Measurements from ENCODE around the gene PRELID1. TPM values are rescaled to one million over a fixed set of nuclear protein-coding genes. Genes with fewer than 3 reads are reported as not detected.

PRELID1 gene
- polyA plus RNA-seq, 3 donors from 2014 or later = 345 to 494 (median 375) TPM

GRCh38 chr5:177328545-177329231, 25.1 kb downstream of the PRELID1 start:
- H3K27me3 Mint-ChIP-seq (ENCODE audit: low read depth in 3 of 3) = peaks cover 0 to 8% (median 6%) of the 10 kb centered on the region in 3 donors
- H3K4me3 Mint-ChIP-seq = peak overlapping the region; percentile 80 to 91 (median 87)
- H3K9me3 Mint-ChIP-seq = no peaks in the 10 kb centered on the region
- peak overlapping the region; percentile 95 to 99 (median 96) for H3K27ac Mint-ChIP-seq
- H3K4me1 Mint-ChIP-seq = peaks cover 75% of the 10 kb centered on the region in 2 donors
- peak in 1 of 3 donors; percentile 32 for DNase-seq
- peaks cover 14 to 33% (median 15%) of the 10 kb centered on the region in 3 donors for H3K36me3 Mint-ChIP-seq

- Mint-ChIP-seq H3K27me3 (ENCODE audit: low read depth in 3 of 3) (peaks cover 0 to 9% (median 8%) of the 10 kb centered on the region in 3 donors), H3K4me3 (peak overlapping the region; percentile 27 to 80 (median 49)), H3K9me3 (no peaks in the 10 kb centered on the region), H3K27ac (peak overlapping the region; percentile 74 to 91 (median 85)), H3K36me3 (peaks cover 20 to 37% (median 21%) of the 10 kb centered on the region in 3 donors), H3K4me1 (peaks cover 75 to 76% of the 10 kb centered on the region in 2 donors)
- DNase-seq = no peak
Observed at GRCh38 chr5:177329883-177330282, 26.3 kb downstream of the PRELID1 start.

DNA sequence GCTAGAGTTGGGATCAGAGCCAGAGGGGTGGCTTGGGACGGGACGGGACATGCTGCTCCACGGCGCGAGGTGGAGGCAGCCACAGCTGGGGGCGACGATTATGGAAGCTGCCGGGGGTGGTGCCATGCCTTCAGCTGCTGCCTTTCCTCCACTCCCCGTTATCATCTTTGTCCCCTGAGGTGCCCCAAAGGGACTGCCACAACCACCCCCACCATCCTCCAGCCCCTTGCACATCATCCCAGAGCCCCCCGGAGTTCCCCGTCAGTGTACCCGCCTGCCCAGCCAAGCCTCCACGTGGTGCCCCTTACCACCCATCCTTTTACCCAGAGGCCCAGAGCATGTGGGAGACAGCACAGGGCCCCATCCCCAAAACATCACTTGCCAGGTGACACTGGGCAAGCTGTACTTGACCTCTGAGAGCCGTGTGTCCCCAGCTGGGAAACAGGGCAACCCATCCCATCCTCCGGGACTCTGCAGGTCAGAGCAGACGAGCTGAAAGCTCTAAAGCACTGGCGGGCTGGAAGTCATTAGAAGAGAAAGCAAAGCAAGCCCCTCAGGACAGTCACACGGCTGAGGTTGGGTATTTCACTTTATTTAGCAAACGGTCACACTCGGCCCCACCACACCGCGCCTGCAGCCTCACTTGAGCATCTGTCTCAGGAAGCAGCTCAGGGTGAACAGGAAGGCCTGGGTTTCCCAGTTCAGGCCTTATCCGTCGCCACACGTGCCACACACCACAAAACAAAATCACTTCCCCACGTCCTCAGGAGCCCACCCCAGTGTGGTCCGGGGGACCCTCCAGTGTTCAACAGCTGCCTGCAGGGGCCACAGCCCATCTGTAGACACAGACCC, 27.6 kb downstream of the PRELID1 start:
- Mint-ChIP-seq H3K36me3 (peaks cover 25 to 48% (median 30%) of the 10 kb centered on the region in 3 donors), H3K27me3 (ENCODE audit: low read depth in 3 of 3) (peaks cover 0 to 9% (median 8%) of the 10 kb centered on the region in 3 donors), H3K4me3 (peak overlapping the region; percentile 60 to 80 (median 77)), H3K27ac (peak overlapping the region; percentile 77 to 93 (median 88)), H3K9me3 (no peaks in the 10 kb centered on the region), H3K4me1 (peaks cover 71 to 75% of the 10 kb centered on the region in 2 donors)
- DNase-seq = peak; percentile 64 to 69 (median 64)

- peaks cover 28 to 53% (median 34%) of the 10 kb centered on the region in 3 donors for H3K36me3 Mint-ChIP-seq
- H3K27ac Mint-ChIP-seq = peak overlapping the region in 5 of 6 donors; percentile 86 to 93 (median 90)
- no peaks in the 10 kb centered on the region for H3K9me3 Mint-ChIP-seq
- peaks cover 71 to 74% of the 10 kb centered on the region in 2 donors for H3K4me1 Mint-ChIP-seq
- no peak for DNase-seq
- peaks cover 0 to 13% (median 8%) of the 10 kb centered on the region in 3 donors for H3K27me3 Mint-ChIP-seq (ENCODE audit: low read depth in 3 of 3)
- H3K4me3 Mint-ChIP-seq = peak overlapping the region in 4 of 5 donors; percentile 47 to 80 (median 76)
Observed at GRCh38 chr5:177332031-177332895, 28.7 kb downstream of the PRELID1 start.

DNA sequence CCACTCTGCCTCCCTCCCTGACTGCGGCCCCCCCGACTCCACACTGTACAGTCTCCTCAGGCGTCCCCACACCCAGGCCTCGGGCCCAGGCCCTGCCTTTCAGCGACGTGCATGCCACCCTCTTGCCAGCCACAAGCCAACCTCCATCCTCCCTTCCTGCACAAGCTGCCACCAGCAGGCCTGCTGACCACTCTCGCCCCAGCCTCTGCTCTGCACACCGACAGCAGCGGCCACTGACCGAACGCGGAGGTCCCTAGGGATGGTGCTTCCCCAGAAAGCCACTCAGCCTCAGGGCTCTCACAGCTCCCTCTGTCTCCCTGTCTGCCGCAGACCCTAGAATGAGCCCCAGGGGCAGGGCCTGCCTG, 29.3 kb downstream of the PRELID1 start:
- H3K9me3 Mint-ChIP-seq = no peaks in the 10 kb centered on the region
- H3K27me3 Mint-ChIP-seq (ENCODE audit: low read depth in 3 of 3) = peaks cover 0 to 11% (median 5%) of the 10 kb centered on the region in 3 donors
- peaks cover 69 to 72% of the 10 kb centered on the region in 2 donors for H3K4me1 Mint-ChIP-seq
- H3K27ac Mint-ChIP-seq = peak overlapping the region in 2 of 6 donors; percentile 39 to 85
- H3K36me3 Mint-ChIP-seq = peaks cover 28 to 57% (median 34%) of the 10 kb centered on the region in 3 donors
- peak in 1 of 3 donors; percentile 23 for DNase-seq
- H3K4me3 Mint-ChIP-seq = peak overlapping the region in 4 of 5 donors; percentile 20 to 56 (median 41)

DNA sequence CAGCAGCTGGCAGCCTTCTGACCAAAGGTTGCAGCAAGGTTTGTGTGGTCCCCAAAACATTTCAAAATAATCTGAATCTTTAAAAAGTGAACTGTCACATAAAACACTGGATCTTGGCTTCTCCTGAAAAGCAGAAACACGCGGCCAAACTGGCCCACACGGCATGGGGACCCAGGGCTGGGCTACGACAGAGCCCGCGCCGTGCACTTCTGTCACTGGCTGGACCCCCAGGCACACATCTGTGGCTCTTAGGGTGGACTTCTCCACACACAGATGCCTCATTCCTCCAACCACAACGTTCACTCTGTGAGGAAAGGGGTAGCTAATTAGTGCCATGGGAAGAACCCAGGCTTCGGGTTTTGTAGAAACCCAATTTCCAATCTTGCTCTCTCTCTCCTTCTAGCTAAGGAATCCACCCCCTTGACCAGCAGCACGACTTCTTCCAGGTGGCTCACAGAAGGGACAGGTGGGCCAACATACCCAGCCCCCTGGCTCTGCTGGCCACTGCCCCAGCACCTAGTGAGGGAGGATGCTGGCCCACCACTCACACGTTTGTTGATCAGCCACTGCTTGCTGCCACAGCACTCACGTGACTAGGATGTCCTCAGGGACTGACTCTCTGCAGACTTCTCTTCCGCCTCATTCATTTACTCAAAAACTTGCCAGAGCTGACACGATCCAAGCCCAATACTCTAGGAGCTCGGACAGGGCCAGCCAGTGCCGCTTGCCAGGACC, 30.0 kb downstream of the PRELID1 start:
- Mint-ChIP-seq H3K27ac (peak overlapping the region in 3 of 6 donors; percentile 31 to 70 (median 59)), H3K9me3 (no peaks in the 10 kb centered on the region), H3K27me3 (ENCODE audit: low read depth in 3 of 3) (peaks cover 0 to 6% (median under 1%) of the 10 kb centered on the region in 3 donors)

DNA sequence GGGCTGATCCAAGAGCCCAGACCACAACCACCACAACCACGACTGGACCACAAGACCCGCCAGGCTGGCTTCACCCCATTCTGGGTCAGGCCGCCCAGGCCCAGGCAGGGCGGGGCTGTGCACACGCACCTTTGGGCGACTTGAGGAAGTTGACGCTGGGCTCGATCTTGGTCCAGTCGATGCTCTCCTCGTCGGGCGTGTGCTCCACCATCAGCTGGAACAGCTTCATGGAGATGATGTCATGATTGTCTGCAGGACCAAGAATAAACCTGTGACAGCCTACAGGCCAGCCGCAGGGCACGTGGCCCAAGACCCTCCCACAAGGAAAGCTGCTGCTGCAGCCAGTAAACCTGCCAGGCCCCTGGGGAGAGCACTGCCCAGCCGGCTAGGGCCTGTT, 30.6 kb downstream of the PRELID1 start:
- Mint-ChIP-seq H3K4me1 (peaks cover 72% of the 10 kb centered on the region in 2 donors), H3K4me3 (no peak overlapping the region), H3K36me3 (peaks cover 28 to 62% (median 34%) of the 10 kb centered on the region in 3 donors), H3K9me3 (no peaks in the 10 kb centered on the region), H3K27ac (no peak overlapping the region), H3K27me3 (ENCODE audit: low read depth in 3 of 3) (peaks cover 0 to 6% (median 3%) of the 10 kb centered on the region in 3 donors)
- DNase-seq = no peak

More for the DNA sequence above, 30.0 kb downstream of the PRELID1 start:
- H3K4me1 Mint-ChIP-seq = peaks cover 69 to 71% of the 10 kb centered on the region in 2 donors
- H3K36me3 Mint-ChIP-seq = peaks cover 28 to 58% (median 34%) of the 10 kb centered on the region in 3 donors
- peak overlapping the region in 3 of 5 donors; percentile 33 to 60 (median 49) for H3K4me3 Mint-ChIP-seq
- DNase-seq = no peak

DNA sequence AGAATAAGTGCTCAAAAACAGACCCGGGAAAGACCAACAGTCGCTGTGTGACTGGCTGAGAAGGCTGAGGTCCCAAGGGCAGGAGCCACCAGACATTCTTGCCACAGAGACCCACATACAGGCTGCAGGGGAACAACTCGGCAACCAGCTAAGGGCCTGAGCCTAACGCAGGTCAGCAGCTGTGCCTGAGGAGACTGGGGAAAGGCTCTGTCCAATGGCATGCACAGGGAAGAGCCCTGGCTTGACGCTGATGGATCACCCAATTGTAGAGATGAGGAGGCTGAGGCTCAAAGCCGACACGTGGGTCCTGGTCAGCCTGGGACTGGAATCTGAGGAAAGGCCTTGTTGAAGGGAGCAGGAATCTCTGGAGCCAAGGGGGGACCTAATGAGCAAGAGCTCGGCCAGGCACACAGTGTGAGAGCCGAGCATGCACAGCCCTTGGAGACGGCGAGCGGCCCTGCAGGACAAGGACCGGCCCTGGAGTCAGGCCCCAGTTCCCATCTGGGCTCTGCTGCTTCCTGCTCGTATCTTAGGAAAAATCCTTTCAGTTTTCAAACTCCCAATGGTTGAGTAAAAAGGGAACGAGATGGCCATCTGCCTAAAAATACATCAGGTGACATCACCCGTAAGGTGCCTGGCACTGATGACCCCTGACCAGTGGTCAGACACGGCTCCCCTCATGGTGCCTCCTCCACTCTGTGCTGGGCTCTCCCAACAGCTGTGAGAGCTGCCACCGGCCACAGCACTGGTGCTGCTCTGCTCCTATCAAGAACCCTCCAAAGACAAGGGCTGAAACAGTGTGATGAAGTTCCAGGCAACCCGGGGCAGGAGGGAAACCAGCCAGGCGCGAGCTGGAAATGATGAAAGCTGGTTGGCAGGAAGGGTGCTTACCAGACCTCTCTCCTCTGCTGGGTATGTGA, 31.4 kb downstream of the PRELID1 start:
- H3K27ac Mint-ChIP-seq = peak overlapping the region in 1 of 6 donors; percentile 24
- H3K4me1 Mint-ChIP-seq = peaks cover 72% of the 10 kb centered on the region in 2 donors

DNA sequence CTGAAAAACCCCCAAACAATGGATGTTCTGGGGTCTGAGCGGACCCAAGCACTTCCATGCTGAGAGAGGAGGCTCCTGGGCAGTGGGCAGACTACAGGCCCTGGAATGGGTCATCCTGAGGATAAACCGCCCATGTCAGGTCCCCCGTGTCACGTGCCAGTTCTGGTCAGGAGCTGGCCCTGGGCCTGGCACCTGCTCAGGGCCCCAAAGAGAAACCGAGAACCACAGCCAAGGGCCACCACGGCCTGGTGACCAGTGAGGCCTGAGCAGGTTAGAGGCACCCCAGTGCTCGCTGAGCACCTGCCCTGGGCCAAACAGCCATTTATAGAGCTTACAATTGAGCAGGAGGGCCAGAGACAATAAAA, 32.1 kb downstream of the PRELID1 start:
- Mint-ChIP-seq H3K4me1 (peaks cover 68% of the 10 kb centered on the region in 2 donors), H3K27ac (peak overlapping the region in 1 of 6 donors; percentile 42), H3K9me3 (no peaks in the 10 kb centered on the region), H3K4me3 (peak overlapping the region in 1 of 5 donors; percentile 34), H3K36me3 (peaks cover 24 to 57% (median 43%) of the 10 kb centered on the region in 3 donors), H3K27me3 (ENCODE audit: low read depth in 3 of 3) (peaks cover 0 to 6% (median 5%) of the 10 kb centered on the region in 3 donors)
- DNase-seq = no peak

More for the DNA sequence above, 31.4 kb downstream of the PRELID1 start:
- DNase-seq = no peak
- Mint-ChIP-seq H3K9me3 (no peaks in the 10 kb centered on the region), H3K4me3 (no peak overlapping the region), H3K27me3 (ENCODE audit: low read depth in 3 of 3) (peaks cover 0 to 6% (median 5%) of the 10 kb centered on the region in 3 donors), H3K36me3 (peaks cover 30 to 63% (median 42%) of the 10 kb centered on the region in 3 donors)

DNA sequence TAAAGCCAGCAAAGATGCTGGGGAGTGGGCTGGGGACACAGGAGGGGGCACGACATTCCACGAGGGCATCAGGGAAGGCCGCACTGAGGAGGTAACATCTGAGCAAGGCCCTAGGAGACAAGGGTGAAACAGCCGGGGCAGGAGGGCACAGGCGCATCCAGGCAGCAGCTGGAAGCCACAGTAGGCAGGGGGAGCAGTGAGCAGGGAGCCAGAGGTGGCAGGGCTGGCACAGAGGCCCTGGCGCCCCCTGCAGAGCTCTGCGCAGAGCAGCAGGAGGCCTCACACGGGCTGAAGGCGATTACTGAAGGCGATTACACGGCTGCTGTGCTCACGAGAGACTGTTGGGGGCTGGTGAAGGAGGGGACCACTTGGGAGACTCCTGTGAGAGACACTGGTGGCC, 32.5 kb downstream of the PRELID1 start:
- Mint-ChIP-seq H3K4me3 (peak overlapping the region in 2 of 5 donors; percentile 9 to 44), H3K9me3 (no peaks in the 10 kb centered on the region), H3K27ac (peak overlapping the region in 3 of 6 donors; percentile 42 to 87 (median 73)), H3K4me1 (peaks cover 63 to 64% of the 10 kb centered on the region in 2 donors), H3K36me3 (peaks cover 23 to 56% (median 43%) of the 10 kb centered on the region in 3 donors), H3K27me3 (ENCODE audit: low read depth in 3 of 3) (peaks cover 0 to 6% (median 5%) of the 10 kb centered on the region in 3 donors)
- peak in 1 of 3 donors; percentile 39 for DNase-seq

DNA sequence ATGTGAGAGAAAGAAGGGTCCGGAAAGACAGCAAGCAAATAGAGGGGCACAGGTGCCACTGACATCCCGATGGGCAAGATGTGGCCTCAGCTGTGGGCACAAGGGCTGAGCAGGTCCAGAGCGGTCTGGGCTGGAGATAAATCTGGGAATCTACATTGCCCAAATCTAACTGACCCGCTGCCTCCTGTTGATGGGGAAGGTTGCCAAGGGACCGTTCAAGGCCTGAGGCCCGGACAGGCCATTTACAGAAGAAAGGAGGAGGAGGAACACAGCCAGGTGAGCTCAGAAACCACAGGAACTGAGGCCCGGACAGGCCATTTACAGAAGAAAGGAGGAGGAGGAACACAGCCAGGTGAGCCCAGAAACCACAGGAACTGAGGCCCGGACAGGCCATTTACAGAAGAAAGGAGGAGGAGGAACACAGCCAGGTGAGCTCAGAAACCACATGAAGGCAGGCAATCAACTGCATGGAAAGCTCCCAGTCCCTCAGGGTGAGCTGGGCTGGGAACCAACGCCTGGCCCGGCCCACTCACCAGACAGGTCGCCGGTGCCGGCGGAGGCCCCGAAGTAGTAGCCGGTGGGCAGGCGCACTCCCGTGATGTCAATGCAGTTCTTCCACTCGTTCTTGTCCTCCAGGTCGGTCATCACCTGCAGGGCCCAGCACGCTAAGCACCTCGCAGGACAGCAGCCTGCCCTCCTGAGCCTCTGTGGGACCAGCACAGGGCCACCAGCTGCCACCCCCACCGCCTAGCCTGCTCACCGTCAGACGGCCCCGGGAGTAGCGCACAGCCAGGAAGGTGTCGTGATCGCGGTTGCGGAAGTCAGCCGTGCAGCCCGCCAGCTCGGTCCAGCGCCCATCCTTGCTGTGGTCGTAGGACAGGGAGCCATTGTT, 33.2 kb downstream of the PRELID1 start:
- Mint-ChIP-seq H3K4me1 (peaks cover 56 to 57% of the 10 kb centered on the region in 2 donors), H3K27ac (peak overlapping the region in 3 of 6 donors; percentile 42 to 87 (median 73)), H3K4me3 (peak overlapping the region in 1 of 5 donors; percentile 44), H3K27me3 (ENCODE audit: low read depth in 3 of 3) (peaks cover 0 to 6% (median 5%) of the 10 kb centered on the region in 3 donors), H3K9me3 (no peaks in the 10 kb centered on the region), H3K36me3 (peaks cover 23 to 55% (median 44%) of the 10 kb centered on the region in 3 donors)
- no peak for DNase-seq
